Endodermal cell (in vitro differentiated cells): ENCODE data around the gene FRMPD4. TPM values are rescaled to one million over a fixed set of nuclear protein-coding genes. Genes with fewer than 3 reads are reported as not detected.
A peak's percentile ranks its signal among the peaks of the same experiment; 100 is the strongest.

Experiments used
- DNase-seq: peaks from one replicate; pipeline ENCODE4 v3.0.0-alpha.2; 2017
- H3K27ac ChIP-seq: 2 replicates; pipeline ENCODE4 v1.5.1; 2013; ENCODE audit warnings: mild to moderate bottlenecking, low read depth, low read length, moderate library complexity
- H3K27me3 ChIP-seq: 2 replicates; pipeline ENCODE4 v1.6.1; 2013; ENCODE audit warnings: mild to moderate bottlenecking, low read length, moderate library complexity; ENCODE audit not compliant: insufficient read depth, control insufficient read depth, poor library complexity, severe bottlenecking
- H3K36me3 ChIP-seq: 2 replicates; pipeline ENCODE4 v1.7.0; 2013; ENCODE audit warnings: mild to moderate bottlenecking, low read length, moderate library complexity; ENCODE audit not compliant: control insufficient read depth, insufficient read depth
- H3K4me1 ChIP-seq: one replicate; pipeline ENCODE4 v1.7.0; 2013; ENCODE audit warnings: low read length; ENCODE audit not compliant: control insufficient read depth, insufficient read depth
- H3K4me3 ChIP-seq: 2 replicates; pipeline ENCODE4 v1.5.1; 2013; ENCODE audit warnings: mild to moderate bottlenecking, low read length, moderate library complexity
- H3K9ac ChIP-seq: 2 replicates; pipeline ENCODE4 v1.6.1; 2013; ENCODE audit warnings: mild to moderate bottlenecking, low read length, moderate library complexity; ENCODE audit not compliant: poor library complexity, severe bottlenecking; ENCODE audit errors: extremely low read depth
- H3K9me3 ChIP-seq: 2 replicates; pipeline ENCODE4 v1.6.1; 2013; ENCODE audit warnings: mild to moderate bottlenecking, low read length, moderate library complexity; ENCODE audit not compliant: control insufficient read depth
- H3K27ac Mint-ChIP-seq: 2 replicates; pipeline ENCODE4 v1.8.0; 2020; ENCODE audit warnings: mixed read lengths
- H3K27me3 Mint-ChIP-seq: 2 replicates; pipeline ENCODE4 v1.8.0; 2021; ENCODE audit warnings: mild to moderate bottlenecking, mixed read lengths; ENCODE audit not compliant: insufficient read depth
- H3K36me3 Mint-ChIP-seq: 2 replicates; pipeline ENCODE4 v1.8.0; 2020; ENCODE audit warnings: low read depth, mixed read lengths
- H3K4me1 Mint-ChIP-seq: 2 replicates; pipeline ENCODE4 v1.8.0; 2020; ENCODE audit warnings: mixed read lengths
- H3K4me3 Mint-ChIP-seq: 2 replicates; pipeline ENCODE4 v1.8.0; 2020; ENCODE audit warnings: mild to moderate bottlenecking, moderate library complexity, mixed read lengths
- H3K9me3 Mint-ChIP-seq: 2 replicates; pipeline ENCODE4 v1.8.0; 2020; ENCODE audit warnings: mild to moderate bottlenecking, mixed read lengths
- WGBS, 2 experiments: methylation state at CpG; one replicate each; pipeline versions ENCODE4 v1.1.5 to v1.1.7; 2013; ENCODE audit warnings: missing lambda C conversion rate in 2 of 2, mixed read lengths in 1 of 2; ENCODE audit not compliant: insufficient coverage in 1 of 2, insufficient read length in 1 of 2; 5-methylcytosine and 5-hydroxymethylcytosine counted together
- total RNA-seq, 2 donors: library from RNA; stranded (reverse); fragmentation: NEBNext Ultra II Directional in 1 of 2; extraction: Animal tissue kit (Norgen Biotek cat#: 25700) in 1 of 2; gene quantifications; 2 replicates in 1 of 2; 3 replicates in 1 of 2; pipeline ENCODE4 v1.2.1, GENCODE V29; 2021
- TF ChIP-seq, protein P1 (sequence below): fragments of 200-600 bp; sonication (generic); conservative IDR thresholded peaks from 2 replicates; pipeline ENCODE4 v1.5.0; 2021; ENCODE audit warnings: antibody characterized with exemption, mild to moderate bottlenecking

Gene FRMPD4
- total RNA-seq, 2 donors from 2014 or later: 0.09 to 0.81 TPM

DNA sequence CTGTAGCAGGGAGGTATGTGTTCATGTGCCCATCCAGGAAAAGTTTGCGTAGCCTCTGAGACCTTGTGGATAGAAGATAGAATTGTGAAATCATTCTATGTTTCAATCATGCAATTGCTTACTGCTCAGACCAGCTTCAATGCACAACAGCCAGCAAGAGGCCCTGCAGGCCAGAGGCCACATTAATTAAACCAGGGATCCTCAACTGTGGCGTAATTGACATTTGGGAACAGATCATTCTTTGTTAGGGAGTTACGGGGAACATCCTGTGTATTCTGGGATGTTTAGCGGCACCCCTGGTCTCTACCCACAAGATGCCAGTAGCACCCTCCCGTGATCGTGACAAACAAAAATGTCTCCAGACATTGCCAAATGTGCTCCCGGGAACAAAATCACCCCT, 566.4 kb downstream of the FRMPD4 start:
- H3K27ac ChIP-seq: no peak overlapping the region
- H3K27ac Mint-ChIP-seq: no peak overlapping the region
- no peak overlapping the region for H3K4me3 ChIP-seq
- TF ChIP-seq, protein P1, sequence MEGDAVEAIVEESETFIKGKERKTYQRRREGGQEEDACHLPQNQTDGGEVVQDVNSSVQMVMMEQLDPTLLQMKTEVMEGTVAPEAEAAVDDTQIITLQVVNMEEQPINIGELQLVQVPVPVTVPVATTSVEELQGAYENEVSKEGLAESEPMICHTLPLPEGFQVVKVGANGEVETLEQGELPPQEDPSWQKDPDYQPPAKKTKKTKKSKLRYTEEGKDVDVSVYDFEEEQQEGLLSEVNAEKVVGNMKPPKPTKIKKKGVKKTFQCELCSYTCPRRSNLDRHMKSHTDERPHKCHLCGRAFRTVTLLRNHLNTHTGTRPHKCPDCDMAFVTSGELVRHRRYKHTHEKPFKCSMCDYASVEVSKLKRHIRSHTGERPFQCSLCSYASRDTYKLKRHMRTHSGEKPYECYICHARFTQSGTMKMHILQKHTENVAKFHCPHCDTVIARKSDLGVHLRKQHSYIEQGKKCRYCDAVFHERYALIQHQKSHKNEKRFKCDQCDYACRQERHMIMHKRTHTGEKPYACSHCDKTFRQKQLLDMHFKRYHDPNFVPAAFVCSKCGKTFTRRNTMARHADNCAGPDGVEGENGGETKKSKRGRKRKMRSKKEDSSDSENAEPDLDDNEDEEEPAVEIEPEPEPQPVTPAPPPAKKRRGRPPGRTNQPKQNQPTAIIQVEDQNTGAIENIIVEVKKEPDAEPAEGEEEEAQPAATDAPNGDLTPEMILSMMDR: no peak
- H3K9ac ChIP-seq: no peak overlapping the region
- H3K4me1 Mint-ChIP-seq: no peaks in the 10 kb centered on the region
- WGBS, 2 experiments: 87 to 89% methylated on average over 3 to 7 of the region's 7 CpGs
- H3K4me1 ChIP-seq: no peaks in the 10 kb centered on the region
- H3K36me3 ChIP-seq: no peaks in the 10 kb centered on the region
- no peaks in the 10 kb centered on the region for H3K27me3 Mint-ChIP-seq
- H3K9me3 Mint-ChIP-seq: peaks cover 16% of the 10 kb centered on the region
- no peaks in the 10 kb centered on the region for H3K27me3 ChIP-seq
- no peaks in the 10 kb centered on the region for H3K36me3 Mint-ChIP-seq
- no peak for DNase-seq
- H3K4me3 Mint-ChIP-seq: no peak overlapping the region
- no peaks in the 10 kb centered on the region for H3K9me3 ChIP-seq

DNA sequence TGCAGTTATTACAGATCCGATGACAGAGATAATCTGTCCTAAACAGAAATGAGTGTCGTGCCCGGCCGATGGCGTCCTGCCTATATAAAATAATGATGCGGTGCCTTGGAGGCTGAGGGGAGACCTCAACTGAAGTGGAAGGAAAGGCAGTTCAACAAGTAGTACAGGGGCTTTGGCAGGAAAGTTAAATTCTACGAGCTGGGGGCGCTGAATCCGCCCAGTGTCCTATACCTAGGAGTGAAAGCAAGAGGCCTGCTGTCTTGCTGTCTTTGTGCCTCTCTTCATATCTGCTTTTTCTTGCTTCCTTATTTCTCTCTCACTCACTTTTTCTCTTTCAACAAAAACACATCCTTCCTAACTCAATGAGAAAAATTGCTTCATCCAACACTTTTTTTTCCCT, 570.8 kb downstream of the FRMPD4 start:
- H3K4me1 ChIP-seq: no peaks in the 10 kb centered on the region
- DNase-seq: peak; percentile 86
- H3K36me3 ChIP-seq: no peaks in the 10 kb centered on the region
- peaks cover 25% of the 10 kb centered on the region for H3K9me3 Mint-ChIP-seq
- no peak overlapping the region for H3K4me3 Mint-ChIP-seq
- H3K36me3 Mint-ChIP-seq: no peaks in the 10 kb centered on the region
- H3K27me3 Mint-ChIP-seq: no peaks in the 10 kb centered on the region
- no peak overlapping the region for H3K4me3 ChIP-seq
- no peak overlapping the region for H3K27ac Mint-ChIP-seq
- H3K4me1 Mint-ChIP-seq: no peaks in the 10 kb centered on the region
- no peaks in the 10 kb centered on the region for H3K9me3 ChIP-seq
- TF ChIP-seq, protein P1: peak; percentile 73
- no peaks in the 10 kb centered on the region for H3K27me3 ChIP-seq
- H3K27ac ChIP-seq: no peak overlapping the region
- H3K9ac ChIP-seq: no peak overlapping the region
- WGBS, 2 experiments: 98% methylated on average over 9 of the region's 9 CpGs; no CpG with 5 or more reads in 1 of the 2 experiments

DNA sequence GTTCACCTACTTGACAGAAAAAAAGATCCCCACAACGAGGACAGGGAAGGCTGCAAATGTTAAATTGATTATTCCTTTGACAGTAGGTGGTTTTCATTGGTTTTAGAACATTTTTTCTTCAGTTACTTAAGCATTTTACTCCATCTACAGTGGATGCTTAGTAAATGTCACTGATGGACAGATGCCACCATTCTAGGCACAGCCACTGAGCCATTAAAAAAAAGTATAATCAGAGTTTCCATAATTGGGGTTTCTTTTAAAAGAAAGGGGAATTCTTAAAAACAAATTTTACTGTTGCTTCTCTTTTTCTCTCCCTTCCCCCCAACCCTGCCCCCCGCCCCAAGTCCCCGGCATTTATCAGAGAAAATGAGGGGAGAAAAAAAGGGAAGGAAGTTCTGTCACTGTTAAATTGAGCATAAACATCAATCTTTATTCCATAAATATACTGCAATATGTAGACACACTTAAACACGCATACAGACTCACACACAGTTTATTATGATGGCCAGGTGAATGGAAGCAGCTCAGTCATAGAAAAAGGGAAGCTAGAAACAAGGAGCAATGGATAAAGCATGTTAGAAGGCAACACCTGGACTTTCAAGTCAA, 573.3 kb downstream of the FRMPD4 start:
- Histone ChIP-seq H3K27ac (no peak overlapping the region), H3K4me1 (no peaks in the 10 kb centered on the region), H3K36me3 (no peaks in the 10 kb centered on the region), H3K27me3 (no peaks in the 10 kb centered on the region), H3K9me3 (no peaks in the 10 kb centered on the region), H3K9ac (no peak overlapping the region), H3K4me3 (no peak overlapping the region)
- peaks cover 39% of the 10 kb centered on the region for H3K9me3 Mint-ChIP-seq
- no CpG with 5 or more reads among the region's 4 CpGs for WGBS, 2 experiments
- no peak for DNase-seq
- TF ChIP-seq, protein P1: no peak
- no peaks in the 10 kb centered on the region for H3K27me3 Mint-ChIP-seq
- H3K27ac Mint-ChIP-seq: no peak overlapping the region
- no peak overlapping the region for H3K4me3 Mint-ChIP-seq
- no peaks in the 10 kb centered on the region for H3K36me3 Mint-ChIP-seq
- no peaks in the 10 kb centered on the region for H3K4me1 Mint-ChIP-seq
